H1 (cell line): ENCODE measurements around the gene CCDC200. TPM values are rescaled to one million over a fixed set of nuclear protein-coding genes. Genes with fewer than 3 reads are reported as not detected.

Source experiments
- polyA plus RNA-seq, 7 experiments: library from polyadenylated mRNA; depleted of rRNA in 3 of 7; stranded (reverse) in 5 of 7; unstranded in 2 of 7; fragments of >200 nt in 5 of 7; fragments of 200-250 nt in 2 of 7; gene quantifications; 1 replicate in 5 of 7; 2 replicates in 1 of 7; 4 replicates in 1 of 7; pipeline versions ENCODE4 v1.2.1 to v1.2.3, GENCODE V29; 2011 to 2013; ENCODE audit warnings: missing spikeins in 2 of 7, mixed read lengths in 2 of 7
- total RNA-seq: library from RNA; stranded (reverse); fragmentation: NEBNext Ultra II Directional; extraction: Animal tissue kit (Norgen Biotek cat#: 25700); gene quantifications from 2 replicates; pipeline ENCODE4 v1.2.1, GENCODE V29; 2021
- TF ChIP-seq, protein P1 (sequence below): fragments of 300-600 bp; sonication (generic); IDR thresholded peaks from 2 replicates; pipeline ENCODE4 v1.7.1; 2012; ENCODE audit warnings: low read length, moderate library complexity, mild to moderate bottlenecking, inconsistent platforms; ENCODE audit not compliant: insufficient replicate concordance

Gene CCDC200
- total and polyA plus RNA-seq, 2 of the 8 experiments (the other 6 are each of a cell fraction or from before 2014, with no cell fraction given), result 0.11 TPM; not detected in 1

- TF ChIP-seq, protein P1, sequence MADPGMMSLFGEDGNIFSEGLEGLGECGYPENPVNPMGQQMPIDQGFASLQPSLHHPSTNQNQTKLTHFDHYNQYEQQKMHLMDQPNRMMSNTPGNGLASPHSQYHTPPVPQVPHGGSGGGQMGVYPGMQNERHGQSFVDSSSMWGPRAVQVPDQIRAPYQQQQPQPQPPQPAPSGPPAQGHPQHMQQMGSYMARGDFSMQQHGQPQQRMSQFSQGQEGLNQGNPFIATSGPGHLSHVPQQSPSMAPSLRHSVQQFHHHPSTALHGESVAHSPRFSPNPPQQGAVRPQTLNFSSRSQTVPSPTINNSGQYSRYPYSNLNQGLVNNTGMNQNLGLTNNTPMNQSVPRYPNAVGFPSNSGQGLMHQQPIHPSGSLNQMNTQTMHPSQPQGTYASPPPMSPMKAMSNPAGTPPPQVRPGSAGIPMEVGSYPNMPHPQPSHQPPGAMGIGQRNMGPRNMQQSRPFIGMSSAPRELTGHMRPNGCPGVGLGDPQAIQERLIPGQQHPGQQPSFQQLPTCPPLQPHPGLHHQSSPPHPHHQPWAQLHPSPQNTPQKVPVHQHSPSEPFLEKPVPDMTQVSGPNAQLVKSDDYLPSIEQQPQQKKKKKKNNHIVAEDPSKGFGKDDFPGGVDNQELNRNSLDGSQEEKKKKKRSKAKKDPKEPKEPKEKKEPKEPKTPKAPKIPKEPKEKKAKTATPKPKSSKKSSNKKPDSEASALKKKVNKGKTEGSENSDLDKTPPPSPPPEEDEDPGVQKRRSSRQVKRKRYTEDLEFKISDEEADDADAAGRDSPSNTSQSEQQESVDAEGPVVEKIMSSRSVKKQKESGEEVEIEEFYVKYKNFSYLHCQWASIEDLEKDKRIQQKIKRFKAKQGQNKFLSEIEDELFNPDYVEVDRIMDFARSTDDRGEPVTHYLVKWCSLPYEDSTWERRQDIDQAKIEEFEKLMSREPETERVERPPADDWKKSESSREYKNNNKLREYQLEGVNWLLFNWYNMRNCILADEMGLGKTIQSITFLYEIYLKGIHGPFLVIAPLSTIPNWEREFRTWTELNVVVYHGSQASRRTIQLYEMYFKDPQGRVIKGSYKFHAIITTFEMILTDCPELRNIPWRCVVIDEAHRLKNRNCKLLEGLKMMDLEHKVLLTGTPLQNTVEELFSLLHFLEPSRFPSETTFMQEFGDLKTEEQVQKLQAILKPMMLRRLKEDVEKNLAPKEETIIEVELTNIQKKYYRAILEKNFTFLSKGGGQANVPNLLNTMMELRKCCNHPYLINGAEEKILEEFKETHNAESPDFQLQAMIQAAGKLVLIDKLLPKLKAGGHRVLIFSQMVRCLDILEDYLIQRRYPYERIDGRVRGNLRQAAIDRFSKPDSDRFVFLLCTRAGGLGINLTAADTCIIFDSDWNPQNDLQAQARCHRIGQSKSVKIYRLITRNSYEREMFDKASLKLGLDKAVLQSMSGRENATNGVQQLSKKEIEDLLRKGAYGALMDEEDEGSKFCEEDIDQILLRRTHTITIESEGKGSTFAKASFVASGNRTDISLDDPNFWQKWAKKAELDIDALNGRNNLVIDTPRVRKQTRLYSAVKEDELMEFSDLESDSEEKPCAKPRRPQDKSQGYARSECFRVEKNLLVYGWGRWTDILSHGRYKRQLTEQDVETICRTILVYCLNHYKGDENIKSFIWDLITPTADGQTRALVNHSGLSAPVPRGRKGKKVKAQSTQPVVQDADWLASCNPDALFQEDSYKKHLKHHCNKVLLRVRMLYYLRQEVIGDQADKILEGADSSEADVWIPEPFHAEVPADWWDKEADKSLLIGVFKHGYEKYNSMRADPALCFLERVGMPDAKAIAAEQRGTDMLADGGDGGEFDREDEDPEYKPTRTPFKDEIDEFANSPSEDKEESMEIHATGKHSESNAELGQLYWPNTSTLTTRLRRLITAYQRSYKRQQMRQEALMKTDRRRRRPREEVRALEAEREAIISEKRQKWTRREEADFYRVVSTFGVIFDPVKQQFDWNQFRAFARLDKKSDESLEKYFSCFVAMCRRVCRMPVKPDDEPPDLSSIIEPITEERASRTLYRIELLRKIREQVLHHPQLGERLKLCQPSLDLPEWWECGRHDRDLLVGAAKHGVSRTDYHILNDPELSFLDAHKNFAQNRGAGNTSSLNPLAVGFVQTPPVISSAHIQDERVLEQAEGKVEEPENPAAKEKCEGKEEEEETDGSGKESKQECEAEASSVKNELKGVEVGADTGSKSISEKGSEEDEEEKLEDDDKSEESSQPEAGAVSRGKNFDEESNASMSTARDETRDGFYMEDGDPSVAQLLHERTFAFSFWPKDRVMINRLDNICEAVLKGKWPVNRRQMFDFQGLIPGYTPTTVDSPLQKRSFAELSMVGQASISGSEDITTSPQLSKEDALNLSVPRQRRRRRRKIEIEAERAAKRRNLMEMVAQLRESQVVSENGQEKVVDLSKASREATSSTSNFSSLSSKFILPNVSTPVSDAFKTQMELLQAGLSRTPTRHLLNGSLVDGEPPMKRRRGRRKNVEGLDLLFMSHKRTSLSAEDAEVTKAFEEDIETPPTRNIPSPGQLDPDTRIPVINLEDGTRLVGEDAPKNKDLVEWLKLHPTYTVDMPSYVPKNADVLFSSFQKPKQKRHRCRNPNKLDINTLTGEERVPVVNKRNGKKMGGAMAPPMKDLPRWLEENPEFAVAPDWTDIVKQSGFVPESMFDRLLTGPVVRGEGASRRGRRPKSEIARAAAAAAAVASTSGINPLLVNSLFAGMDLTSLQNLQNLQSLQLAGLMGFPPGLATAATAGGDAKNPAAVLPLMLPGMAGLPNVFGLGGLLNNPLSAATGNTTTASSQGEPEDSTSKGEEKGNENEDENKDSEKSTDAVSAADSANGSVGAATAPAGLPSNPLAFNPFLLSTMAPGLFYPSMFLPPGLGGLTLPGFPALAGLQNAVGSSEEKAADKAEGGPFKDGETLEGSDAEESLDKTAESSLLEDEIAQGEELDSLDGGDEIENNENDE, result no peak
These were observed 2.0 kb downstream of the CCDC200 start (continued) for GRCh38 chr17:43226393-43226792.
